ENCODE results near the gene SGMS2.

DNA sequence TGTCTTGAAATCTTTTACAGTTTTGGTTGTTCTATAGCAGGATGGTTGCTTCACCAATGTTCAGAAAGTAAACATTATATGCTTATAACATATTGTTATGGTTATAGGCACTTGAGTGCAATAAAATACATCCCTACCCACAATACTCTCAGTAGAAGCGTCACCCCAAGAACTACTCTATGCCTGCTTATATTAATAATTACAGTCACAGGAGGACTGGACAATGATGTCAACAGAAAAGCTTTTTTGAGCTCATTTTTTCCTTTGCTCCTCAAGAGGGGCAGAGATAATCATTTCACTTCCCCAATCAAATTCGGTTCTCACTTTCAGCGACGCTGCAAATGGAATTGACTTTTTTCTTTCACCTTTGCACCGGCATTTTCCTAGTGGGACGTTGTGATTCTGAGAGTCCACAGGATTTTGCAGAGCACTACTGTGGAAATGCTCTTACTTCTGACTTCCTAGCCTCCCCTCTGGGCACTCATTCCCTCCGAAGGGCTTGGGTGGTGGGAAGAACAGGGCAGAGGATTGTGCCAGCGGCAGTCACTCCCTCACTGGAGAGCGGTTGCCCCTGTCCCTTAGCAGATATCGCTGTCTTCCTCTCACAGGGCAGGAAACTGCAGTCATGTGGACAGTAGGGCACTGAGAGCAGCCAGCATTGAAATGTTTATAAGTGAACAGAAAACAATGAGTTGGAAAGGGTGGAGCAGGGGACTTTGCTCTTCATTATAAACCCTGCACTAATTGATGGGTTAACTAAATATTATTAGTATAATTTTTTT lies 24.9 kb upstream of the SGMS2 start:
- no peak for TF ChIP-seq ZNF623 (tag by site-specific recombination; IDR thresholded peaks at IDR 0.05)
- TF ChIP-seq, protein P1, sequence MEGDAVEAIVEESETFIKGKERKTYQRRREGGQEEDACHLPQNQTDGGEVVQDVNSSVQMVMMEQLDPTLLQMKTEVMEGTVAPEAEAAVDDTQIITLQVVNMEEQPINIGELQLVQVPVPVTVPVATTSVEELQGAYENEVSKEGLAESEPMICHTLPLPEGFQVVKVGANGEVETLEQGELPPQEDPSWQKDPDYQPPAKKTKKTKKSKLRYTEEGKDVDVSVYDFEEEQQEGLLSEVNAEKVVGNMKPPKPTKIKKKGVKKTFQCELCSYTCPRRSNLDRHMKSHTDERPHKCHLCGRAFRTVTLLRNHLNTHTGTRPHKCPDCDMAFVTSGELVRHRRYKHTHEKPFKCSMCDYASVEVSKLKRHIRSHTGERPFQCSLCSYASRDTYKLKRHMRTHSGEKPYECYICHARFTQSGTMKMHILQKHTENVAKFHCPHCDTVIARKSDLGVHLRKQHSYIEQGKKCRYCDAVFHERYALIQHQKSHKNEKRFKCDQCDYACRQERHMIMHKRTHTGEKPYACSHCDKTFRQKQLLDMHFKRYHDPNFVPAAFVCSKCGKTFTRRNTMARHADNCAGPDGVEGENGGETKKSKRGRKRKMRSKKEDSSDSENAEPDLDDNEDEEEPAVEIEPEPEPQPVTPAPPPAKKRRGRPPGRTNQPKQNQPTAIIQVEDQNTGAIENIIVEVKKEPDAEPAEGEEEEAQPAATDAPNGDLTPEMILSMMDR (tag by site-specific recombination; IDR thresholded peaks at IDR 0.05): no peak
- TF ChIP-seq KLF10 (tag by site-specific recombination; IDR thresholded peaks at IDR 0.05): no peak
- TF ChIP-seq ZNF223 (tag by site-specific recombination; IDR thresholded peaks at IDR 0.05): no peak
- no peak for TF ChIP-seq ZNF658 (tag by site-specific recombination; IDR thresholded peaks at IDR 0.05)
- no peak for TF ChIP-seq ZFP37 (tag by site-specific recombination; IDR thresholded peaks at IDR 0.05)
- no peak for TF ChIP-seq ZNF24 (tag by site-specific recombination; IDR thresholded peaks at IDR 0.05)
- TF ChIP-seq MYNN (tag by site-specific recombination; IDR thresholded peaks at IDR 0.05; ENCODE audit: borderline replicate concordance): no peak
- TF ChIP-seq ZNF274 (IDR thresholded peaks at IDR 0.05; ENCODE audit: low read length): no peak
- no peak for TF ChIP-seq ZNF274 (tag by site-specific recombination; IDR thresholded peaks at IDR 0.05; ENCODE audit: borderline replicate concordance)
- TF ChIP-seq ZNF19 (tag by site-specific recombination; IDR thresholded peaks at IDR 0.05; ENCODE audit: low read depth): no peak
- TF ChIP-seq, protein P2, sequence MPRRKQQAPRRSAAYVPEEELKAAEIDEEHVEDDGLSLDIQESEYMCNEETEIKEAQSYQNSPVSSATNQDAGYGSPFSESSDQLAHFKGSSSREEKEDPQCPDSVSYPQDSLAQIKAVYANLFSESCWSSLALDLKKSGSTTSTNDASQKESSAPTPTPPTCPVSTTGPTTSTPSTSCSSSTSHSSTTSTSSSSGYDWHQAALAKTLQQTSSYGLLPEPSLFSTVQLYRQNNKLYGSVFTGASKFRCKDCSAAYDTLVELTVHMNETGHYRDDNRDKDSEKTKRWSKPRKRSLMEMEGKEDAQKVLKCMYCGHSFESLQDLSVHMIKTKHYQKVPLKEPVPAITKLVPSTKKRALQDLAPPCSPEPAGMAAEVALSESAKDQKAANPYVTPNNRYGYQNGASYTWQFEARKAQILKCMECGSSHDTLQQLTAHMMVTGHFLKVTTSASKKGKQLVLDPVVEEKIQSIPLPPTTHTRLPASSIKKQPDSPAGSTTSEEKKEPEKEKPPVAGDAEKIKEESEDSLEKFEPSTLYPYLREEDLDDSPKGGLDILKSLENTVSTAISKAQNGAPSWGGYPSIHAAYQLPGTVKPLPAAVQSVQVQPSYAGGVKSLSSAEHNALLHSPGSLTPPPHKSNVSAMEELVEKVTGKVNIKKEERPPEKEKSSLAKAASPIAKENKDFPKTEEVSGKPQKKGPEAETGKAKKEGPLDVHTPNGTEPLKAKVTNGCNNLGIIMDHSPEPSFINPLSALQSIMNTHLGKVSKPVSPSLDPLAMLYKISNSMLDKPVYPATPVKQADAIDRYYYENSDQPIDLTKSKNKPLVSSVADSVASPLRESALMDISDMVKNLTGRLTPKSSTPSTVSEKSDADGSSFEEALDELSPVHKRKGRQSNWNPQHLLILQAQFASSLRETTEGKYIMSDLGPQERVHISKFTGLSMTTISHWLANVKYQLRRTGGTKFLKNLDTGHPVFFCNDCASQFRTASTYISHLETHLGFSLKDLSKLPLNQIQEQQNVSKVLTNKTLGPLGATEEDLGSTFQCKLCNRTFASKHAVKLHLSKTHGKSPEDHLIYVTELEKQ (tag by site-specific recombination; IDR thresholded peaks at IDR 0.05; ENCODE audit: borderline replicate concordance): no peak
- TF ChIP-seq ZNF777 (tag by site-specific recombination; IDR thresholded peaks at IDR 0.05; ENCODE audit: borderline replicate concordance): no peak
- no peak for TF ChIP-seq ZNF121 (tag by site-specific recombination; IDR thresholded peaks at IDR 0.05)

All from HEK293 (cell line).